BJ (cell line): ENCODE results near the gene ZNF280D. TPM values are rescaled to one million over a fixed set of nuclear protein-coding genes. Genes with fewer than 3 reads are reported as not detected.
A peak's percentile ranks its signal among the peaks of the same experiment; 100 is the strongest.

Experiments used
- CTCF ChIA-PET: fragments of 350-600 bp; formaldehyde crosslinking; extraction: SDS; loops from one replicate; lab custom pipeline; 2021; ENCODE audit warnings: antibody characterized with exemption, inconsistent platforms; lab: Yijun Ruan, JAX
- POLR2A ChIA-PET: fragments of 300-600 bp; sonication (Branson Sonifier 250); formaldehyde crosslinking; extraction: SDS; loops from one replicate; lab custom pipeline; 2021; ENCODE audit warnings: antibody characterized with exemption; lab: Charles Lee
- DNase-seq: peaks from one replicate; pipeline ENCODE4 v3.0.0-alpha.2; 2011; ENCODE audit warnings: low read depth
- H3K27me3 ChIP-seq: 2 replicates; pipeline ENCODE4 v1.6.0; 2011; ENCODE audit warnings: low read length; ENCODE audit not compliant: control insufficient read depth, insufficient read depth
- H3K36me3 ChIP-seq: 2 replicates; pipeline ENCODE4 v1.5.1; 2011; ENCODE audit warnings: low read length; ENCODE audit not compliant: control insufficient read depth, insufficient read depth
- H3K4me3 ChIP-seq: 2 replicates; pipeline ENCODE4 v1.5.1; 2011; ENCODE audit warnings: low read depth, mild to moderate bottlenecking, control low read depth, low read length
- CTCF ChIP-seq: IDR thresholded peaks from 2 replicates; pipeline ENCODE4 v1.5.1; 2011; ENCODE audit warnings: low read depth, mild to moderate bottlenecking, control low read depth, inconsistent platforms, low read length, moderate library complexity; ENCODE audit not compliant: insufficient read depth
- polyA plus RNA-seq: library from polyadenylated mRNA; depleted of rRNA; stranded (reverse); fragments of >200 nt; gene quantifications from 2 replicates; pipeline ENCODE4 v1.2.3, GENCODE V29; 2011

The ZNF280D gene
- polyA plus RNA-seq, 1 experiment = 4.0 TPM

DNA sequence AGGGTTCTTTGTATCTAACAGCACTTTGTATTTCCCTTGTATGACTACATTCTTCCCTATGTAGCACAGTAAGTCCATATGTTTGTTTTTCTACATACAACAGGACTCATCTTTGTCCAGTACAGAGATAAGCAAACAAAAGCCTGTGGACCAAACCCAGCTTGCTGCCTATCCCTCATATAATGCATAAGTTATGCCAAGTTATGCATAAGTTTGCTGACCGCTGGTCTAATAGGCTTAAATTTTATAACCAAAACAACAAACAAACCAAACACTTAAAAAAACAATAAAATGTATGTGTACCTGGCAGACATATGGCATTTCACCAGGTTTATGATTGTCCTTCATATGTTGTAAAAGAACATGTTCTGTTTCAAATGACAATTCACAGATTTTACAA, 56.0 kb downstream of the ZNF280D start:
- TF ChIP-seq CTCF = no peak
- CTCF ChIA-PET = no interaction called here
- no peak overlapping the region for H3K4me3 ChIP-seq

GRCh38 chr15:56675930-56676329, 57.4 kb downstream of the ZNF280D start:
- DNase-seq = no peak
- no peaks in the 10 kb centered on the region for H3K27me3 ChIP-seq
- POLR2A ChIA-PET = no interaction called here
- H3K36me3 ChIP-seq = no peaks in the 10 kb centered on the region
- H3K4me3 ChIP-seq = no peak overlapping the region
- no peak for TF ChIP-seq CTCF
- CTCF ChIA-PET = no interaction called here

More for the DNA sequence above, 56.0 kb downstream of the ZNF280D start:
- no peak for DNase-seq
- POLR2A ChIA-PET = no interaction called here
- Histone ChIP-seq H3K27me3 (no peaks in the 10 kb centered on the region), H3K36me3 (no peaks in the 10 kb centered on the region)

- ChIA-PET CTCF (interaction anchor here (0.6 kb wide), 1 partner anchor 1392 kb away, joined by 4 read pairs; no protein-coding TSS in a partner anchor), POLR2A (no interaction called here)
- Histone ChIP-seq H3K27me3 (no peaks in the 10 kb centered on the region), H3K36me3 (no peaks in the 10 kb centered on the region), H3K4me3 (no peak overlapping the region)
- no peak for DNase-seq
- no peak for TF ChIP-seq CTCF
Observed at GRCh38 chr15:56674857-56675256, 58.5 kb downstream of the ZNF280D start.

DNA sequence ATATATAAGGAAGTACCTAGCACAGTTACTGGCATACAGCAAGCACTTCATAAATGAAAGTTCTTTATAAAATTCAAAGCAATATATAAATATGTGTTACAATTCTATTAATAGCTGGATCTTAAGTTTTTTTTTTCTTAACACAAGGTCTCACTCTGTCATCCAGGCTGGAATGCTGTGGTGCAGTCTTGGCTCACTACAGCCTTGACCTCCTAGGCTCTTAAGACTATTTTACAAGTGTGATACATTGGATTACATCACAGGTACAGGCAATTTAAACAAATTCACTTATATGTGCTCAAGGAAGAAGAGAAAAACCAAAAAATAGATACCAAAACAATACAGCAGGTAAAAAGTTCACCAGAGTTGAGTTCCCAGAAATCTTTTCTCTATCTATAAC, 60.6 kb downstream of the ZNF280D start:
- Histone ChIP-seq H3K36me3 (no peaks in the 10 kb centered on the region), H3K4me3 (no peak overlapping the region), H3K27me3 (no peaks in the 10 kb centered on the region)
- no peak for TF ChIP-seq CTCF
- peak; percentile 38 for DNase-seq
- CTCF ChIA-PET = interaction anchor here (0.6 kb wide), 1 partner anchor 66 kb away, joined by 3 read pairs; no protein-coding TSS in a partner anchor
- POLR2A ChIA-PET = no interaction called here

- ChIA-PET POLR2A (no interaction called here), CTCF (no interaction called here)
- Histone ChIP-seq H3K4me3 (no peak overlapping the region), H3K27me3 (no peaks in the 10 kb centered on the region), H3K36me3 (peaks cover 3% of the 10 kb centered on the region; the same call in 1 of the 2 replicates)
- no peak for DNase-seq
- no peak for TF ChIP-seq CTCF
Observed at GRCh38 chr15:56667517-56667916, 65.8 kb downstream of the ZNF280D start.
